ENCODE results near the gene CACNA1D. TPM values are rescaled to one million over a fixed set of nuclear protein-coding genes. Genes with fewer than 3 reads are reported as not detected.
A peak's percentile ranks its signal among the peaks of the same experiment; 100 is the strongest.

The CACNA1D gene
- polyA plus RNA-seq, 4 donors = 8.8 to 15.6 (median 13.3) TPM

DNA sequence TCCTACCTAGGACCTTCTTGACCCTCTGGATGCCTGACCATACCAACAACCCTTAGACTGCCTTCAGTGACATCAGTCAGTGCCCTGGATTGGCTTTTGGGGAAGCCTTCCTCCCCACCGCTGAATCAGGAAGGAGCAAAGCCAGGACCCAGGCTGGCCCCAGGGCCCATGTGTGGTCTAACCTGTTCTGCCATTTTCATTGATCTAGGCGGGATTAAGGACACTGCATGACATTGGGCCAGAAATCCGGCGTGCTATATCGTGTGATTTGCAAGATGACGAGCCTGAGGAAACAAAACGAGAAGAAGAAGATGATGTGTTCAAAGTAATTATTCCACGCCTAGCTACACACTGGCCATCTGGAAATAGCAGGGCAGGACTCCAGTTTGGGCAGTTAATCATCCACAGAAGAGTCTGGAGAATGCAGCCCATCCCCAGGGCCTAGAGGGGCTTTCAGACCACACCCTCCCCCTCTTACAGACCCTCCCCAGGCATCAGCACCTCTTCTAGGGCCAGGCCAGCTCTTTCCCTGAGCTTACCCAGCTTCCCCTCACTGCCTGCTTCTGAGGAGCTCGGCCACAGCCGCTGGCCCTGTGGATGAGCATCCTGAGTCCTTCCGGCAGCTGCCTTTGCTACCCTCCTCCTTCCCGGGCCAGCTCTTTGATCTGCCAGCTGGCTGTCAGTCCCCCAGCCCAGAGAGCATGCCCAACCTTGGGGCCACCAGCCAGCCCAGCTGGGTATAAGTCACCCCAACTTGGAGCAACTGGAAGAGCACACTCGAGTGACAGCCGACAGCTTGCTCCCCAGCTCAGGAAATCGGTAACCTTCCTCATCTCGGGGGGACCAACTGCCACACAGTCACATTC, 305.9 kb downstream of the CACNA1D start:
- DNase-seq (ENCODE audit: low read depth in 4 of 4, low spot score in 3 of 4) = no peak

DNA sequence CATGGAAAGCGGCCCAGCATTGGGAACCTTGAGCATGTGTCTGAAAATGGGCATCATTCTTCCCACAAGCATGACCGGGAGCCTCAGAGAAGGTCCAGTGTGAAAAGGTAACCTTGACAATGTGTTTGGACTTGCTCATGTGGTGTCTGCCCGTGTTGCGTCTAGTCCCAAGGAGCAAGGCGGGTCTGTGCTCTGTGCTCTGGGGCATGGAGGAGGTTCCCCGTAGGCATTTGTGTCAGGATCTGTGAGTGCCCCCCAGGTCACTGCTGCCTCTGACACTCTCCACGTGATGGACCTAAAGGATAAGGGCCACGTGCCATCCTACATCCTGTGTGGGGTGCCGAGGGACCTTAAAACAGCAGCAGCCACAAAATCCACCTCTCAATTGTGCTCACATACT, 306.9 kb downstream of the CACNA1D start:
- DNase-seq (ENCODE audit: low read depth in 4 of 4, low spot score in 3 of 4) = no peak

DNA sequence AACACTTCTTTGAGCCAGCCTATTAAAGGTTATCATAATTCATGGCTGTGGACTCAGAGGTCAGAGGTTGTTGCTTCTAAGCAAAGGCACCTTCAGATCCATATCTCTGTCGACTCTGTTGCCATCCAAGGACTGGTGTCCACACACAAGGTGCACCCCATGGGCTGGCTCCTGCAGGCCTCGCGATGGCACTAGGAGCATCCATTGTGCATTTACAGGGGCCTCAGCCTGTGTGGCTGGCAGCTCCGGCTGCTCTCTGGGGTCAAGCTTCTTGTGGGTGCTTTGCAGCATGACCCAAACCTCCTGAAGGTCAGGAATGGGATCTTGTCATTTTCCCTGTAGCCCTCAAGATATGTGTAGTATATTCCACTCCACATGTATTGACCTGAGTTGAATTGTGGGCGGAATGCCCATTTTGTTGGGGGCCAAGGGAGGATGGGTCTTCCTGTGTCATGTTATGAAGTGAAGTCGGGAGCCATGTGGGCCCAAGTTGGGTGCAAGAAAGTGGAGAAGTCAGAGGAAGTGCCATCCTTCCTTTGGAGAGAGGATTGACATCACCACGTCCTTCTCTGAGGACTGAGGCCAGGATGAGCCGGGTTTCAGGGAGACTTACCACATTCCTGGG, 308.0 kb downstream of the CACNA1D start:
- no peak for DNase-seq (ENCODE audit: low read depth in 4 of 4, low spot score in 3 of 4)

DNA sequence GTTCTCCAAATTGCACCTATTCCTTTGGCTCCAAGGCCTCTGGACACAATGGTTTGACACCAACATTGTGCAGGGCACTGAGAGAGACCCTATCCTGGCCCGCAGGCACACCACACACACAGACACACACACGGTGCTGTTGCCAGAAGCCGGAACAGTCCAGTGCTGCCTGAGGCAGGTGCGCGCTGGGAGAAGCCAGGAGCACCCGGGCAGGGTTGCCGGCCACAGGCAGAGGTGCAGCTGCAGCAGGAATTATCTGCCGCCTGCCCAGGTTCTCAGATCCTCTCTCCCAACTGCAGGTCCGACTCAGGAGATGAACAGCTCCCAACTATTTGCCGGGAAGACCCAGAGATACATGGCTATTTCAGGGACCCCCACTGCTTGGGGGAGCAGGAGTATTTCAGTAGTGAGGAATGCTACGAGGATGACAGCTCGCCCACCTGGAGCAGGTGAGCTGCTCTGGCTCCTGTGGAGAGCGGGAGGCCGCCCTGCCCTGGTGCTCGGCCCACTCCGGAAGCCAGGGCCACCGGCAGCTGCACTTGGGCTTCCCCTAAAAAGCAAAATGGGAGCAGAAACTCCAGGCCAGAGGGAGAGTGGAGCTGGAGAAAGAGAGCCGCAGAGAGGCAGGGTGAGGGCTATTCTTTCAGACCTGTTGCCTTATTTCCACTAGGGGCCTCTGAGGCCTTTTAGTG, 308.9 kb downstream of the CACNA1D start:
- DNase-seq (ENCODE audit: low read depth in 4 of 4, low spot score in 3 of 4) = no peak

DNA sequence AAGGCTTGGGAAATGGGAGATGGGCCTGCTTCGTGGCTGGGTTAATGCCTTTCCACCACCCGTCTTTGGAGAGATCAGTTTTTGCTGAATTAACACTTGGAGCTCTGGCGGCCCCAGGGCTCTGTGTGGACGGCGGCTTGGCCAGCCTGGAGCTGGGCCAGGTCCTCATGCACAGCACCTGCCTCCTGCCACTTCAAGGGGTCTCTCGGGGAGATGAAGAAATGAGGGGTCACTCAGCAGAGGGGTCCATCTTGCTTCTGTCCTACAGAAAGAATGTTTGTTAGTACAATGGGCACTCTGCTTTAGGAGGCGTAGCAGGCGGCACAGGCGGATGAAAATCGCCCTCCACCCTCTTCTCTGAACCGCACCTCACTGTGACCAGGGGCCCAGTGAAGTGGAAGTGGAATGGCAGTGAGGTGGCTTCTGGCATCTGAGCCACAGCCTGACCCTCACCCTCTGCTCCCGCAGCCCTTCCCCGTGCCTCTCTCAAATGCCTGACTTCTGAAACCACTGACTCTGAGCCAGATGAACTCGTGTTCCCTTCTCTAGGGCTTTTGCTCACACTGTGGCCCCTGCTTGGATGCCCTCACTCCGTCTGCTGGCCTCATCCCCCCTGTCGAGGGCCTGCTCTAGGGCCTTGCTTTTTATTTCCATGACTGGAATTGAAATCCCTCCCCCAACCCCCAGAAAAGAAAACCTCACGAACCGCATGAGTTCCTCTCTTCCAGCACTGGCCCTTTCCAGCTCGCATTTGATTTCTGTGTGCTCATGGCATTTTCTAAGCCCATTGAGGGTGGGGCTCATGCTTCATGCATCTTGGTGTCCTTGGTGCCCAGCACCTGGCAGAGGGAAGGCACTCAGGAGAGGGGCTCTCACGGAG, 309.6 kb downstream of the CACNA1D start:
- DNase-seq (ENCODE audit: low read depth in 4 of 4, low spot score in 3 of 4) = no peak

DNA sequence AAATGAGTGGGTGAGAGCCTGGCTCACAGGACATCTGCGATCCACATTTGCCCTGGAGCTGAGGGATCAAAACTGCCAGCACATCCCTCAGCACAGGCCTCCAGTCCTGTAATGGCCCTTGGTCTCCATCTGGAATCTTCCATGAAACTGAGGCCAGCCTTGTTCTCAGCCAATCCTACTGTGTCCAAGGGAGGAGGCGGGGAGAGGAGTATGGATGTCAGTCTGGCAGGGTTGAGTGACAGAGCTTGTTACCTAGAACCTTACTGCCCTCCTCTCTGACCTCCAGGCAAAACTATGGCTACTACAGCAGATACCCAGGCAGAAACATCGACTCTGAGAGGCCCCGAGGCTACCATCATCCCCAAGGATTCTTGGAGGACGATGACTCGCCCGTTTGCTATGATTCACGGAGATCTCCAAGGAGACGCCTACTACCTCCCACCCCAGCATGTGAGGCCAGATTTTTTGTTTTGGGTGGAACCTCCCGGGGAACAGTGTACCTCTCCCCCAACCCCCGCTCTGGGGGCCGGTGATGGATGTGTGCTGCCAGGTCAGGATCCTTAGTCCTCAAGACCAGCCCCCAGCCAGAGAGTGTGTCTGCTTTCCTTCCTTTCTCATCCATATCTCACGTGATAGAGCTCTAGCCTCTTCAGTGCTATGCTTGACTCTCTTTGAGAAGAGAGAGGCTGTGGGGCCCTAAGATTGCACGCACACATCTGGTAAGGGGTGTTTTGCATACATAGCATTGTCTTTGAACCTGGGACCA, 310.5 kb downstream of the CACNA1D start:
- no peak for DNase-seq (ENCODE audit: low read depth in 4 of 4, low spot score in 3 of 4)

DNA sequence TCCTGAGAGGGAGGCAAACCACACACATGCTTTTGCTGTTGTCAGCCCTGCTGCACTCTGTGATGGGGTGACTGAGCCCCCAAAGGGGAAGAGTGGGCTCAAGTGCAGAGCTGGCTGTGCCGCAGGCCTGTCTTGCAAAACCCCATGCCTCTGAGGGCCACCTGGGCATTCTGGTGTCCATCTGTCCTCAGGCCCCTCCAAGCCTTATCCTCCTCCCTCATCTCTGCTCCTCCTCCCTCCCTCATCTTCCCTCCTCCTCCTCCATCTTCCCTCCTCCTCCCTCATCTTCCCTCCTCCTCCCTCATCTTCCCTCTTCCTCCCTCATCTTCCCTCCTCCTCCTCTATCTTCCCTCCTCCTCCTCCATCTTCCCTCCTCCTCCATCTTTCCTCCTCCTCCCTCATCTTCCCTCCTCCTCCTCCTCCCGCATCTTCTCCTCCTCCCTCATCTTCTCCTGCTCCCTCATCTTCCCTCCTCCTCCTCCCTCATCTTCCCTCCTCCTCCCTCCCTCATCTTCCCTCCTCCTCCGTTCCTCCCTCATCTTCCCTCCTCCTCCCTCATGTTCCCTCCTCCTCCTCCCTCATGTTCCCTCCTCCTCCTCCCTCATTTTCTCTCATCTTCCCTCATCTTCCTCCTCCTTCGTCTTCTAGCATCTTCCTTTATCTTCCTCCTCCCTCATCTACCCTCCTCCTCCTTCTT, 311.2 kb downstream of the CACNA1D start:
- DNase-seq (ENCODE audit: low read depth in 4 of 4, low spot score in 3 of 4) = no peak

DNA sequence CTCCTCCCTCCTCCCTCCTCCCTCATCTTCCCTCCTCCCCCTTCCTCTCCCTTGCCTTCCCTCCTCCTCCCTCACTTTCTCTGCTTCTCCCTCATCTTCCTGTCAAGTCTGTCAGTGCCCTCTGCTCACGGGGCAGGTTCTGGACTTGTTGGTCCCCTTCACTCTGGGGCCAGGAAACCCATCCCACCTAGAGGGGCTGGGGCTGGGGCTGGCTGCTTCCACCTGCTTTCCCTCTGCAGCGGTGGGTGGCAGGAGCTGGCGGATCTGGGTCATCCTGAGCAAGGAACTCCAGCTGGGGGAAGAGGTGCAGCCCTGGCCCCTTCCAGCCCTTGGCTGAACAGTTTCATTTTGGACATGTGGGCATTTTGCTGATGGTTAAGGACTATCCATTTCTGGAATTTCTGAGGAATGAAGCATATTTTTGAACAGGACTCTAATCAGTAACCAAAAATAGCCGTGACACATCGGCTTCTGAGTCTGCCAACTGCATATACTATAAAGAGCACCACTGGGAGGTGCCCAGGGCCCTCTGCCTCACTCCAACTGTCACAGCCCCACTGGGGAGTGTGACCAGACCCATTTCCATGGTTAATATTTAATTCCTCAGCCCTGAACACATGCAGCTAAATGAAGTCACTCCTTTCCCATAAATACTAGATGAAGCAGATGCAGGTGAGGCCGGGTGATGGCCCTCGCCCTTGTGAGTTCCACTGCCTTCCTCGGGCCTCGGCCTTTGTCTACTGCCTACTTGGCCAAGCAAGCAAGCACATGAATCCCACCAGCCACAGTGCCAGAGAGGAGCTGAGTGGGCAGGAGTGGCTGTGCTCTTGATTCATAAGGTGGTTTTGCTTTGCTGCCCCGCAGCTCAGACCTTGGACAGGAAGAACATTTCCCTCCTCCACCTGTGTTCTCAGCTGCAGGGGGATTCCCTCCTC, 312.0 kb downstream of the CACNA1D start:
- DNase-seq (ENCODE audit: low read depth in 4 of 4, low spot score in 3 of 4) = peak; percentile 20 to 31 (median 26)

DNA sequence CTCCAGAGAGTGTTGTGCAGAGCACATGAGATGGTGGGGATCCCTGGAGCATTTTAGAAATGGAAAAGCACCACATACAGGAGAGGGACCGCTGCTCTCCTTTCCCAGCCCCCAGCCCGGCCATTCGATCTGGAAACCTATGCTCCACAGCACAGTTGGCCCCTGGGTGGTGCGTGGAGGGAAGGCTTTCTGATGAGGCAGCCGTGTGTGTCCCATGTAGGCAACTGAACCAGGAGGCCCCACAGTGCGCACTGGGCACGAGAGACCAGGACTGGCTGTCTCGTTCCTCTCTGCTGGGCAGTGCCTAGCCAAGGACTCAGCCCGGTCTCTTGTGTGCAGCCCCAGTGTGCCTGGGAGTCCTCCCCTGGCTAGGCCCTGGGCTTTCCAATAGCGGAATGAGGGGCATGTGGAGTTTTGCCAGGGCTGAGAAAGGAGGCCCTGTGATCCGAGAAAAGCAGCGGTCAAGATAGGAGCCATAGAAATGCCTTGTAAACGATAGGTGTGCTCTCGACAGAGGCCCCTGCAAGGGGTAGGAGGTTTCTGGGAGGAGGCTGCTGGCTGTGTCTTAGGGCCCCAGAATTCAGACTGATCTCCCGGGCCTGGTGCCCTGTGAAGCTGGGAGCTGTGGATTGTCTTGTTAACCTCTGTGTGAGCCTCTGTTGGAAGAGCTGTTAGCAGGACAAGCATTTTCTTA, 312.9 kb downstream of the CACNA1D start:
- DNase-seq (ENCODE audit: low read depth in 4 of 4, low spot score in 3 of 4) = no peak

DNA sequence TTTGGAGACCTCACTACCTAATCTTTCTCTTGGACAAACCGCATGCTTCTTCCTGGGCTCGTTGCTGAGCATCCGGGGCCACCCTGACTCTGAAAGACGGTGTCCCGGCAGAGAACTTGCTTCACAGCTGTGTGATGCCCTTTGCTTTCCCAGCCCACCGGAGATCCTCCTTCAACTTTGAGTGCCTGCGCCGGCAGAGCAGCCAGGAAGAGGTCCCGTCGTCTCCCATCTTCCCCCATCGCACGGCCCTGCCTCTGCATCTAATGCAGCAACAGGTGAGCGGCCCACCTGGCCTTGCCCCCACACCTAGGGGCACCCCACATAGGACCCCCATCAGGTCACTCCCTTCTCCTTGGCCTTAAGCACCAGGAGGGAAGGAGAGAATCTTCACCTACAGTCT, 314.1 kb downstream of the CACNA1D start:
- no peak for DNase-seq (ENCODE audit: low read depth in 4 of 4, low spot score in 3 of 4)

DNA sequence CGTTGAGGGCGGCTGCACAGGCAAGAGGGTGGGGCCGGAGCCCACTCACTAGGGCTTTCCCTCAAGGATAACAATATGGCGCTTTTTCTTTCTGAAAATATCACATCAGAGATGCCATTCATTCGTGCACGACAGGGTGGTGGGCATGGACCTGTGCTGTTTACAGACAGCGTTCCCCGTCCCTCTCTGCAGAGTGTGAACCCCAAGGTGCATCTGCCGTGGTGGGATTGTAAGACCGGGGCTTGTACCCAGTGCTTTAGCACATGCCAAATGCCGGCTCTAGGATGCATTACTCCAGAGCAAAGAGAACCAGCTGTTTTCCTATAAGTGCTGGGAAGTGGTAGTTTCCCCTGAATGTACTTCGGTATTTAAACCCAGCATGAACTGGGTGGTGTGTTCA, 314.9 kb downstream of the CACNA1D start:
- no peak for DNase-seq (ENCODE audit: low read depth in 4 of 4, low spot score in 3 of 4)

DNA sequence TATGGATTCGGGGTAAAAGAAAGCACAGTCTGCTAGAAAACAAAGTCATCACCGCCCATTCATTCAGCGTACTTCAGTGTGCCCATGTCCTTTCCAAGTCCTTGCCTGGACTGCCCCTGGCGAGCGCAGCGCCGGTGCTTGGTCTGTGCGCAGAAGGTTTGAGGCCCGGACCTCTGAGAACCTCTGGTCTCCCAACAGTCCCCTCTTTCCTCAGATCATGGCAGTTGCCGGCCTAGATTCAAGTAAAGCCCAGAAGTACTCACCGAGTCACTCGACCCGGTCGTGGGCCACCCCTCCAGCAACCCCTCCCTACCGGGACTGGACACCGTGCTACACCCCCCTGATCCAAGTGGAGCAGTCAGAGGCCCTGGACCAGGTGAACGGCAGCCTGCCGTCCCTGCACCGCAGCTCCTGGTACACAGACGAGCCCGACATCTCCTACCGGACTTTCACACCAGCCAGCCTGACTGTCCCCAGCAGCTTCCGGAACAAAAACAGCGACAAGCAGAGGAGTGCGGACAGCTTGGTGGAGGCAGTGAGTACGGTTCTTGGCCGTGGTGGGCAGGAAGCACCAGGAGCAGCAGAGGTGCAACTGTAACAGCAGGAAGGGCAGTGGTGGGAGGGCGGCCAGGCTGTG, 315.5 kb downstream of the CACNA1D start:
- DNase-seq (ENCODE audit: low read depth in 4 of 4, low spot score in 3 of 4) = no peak

DNA sequence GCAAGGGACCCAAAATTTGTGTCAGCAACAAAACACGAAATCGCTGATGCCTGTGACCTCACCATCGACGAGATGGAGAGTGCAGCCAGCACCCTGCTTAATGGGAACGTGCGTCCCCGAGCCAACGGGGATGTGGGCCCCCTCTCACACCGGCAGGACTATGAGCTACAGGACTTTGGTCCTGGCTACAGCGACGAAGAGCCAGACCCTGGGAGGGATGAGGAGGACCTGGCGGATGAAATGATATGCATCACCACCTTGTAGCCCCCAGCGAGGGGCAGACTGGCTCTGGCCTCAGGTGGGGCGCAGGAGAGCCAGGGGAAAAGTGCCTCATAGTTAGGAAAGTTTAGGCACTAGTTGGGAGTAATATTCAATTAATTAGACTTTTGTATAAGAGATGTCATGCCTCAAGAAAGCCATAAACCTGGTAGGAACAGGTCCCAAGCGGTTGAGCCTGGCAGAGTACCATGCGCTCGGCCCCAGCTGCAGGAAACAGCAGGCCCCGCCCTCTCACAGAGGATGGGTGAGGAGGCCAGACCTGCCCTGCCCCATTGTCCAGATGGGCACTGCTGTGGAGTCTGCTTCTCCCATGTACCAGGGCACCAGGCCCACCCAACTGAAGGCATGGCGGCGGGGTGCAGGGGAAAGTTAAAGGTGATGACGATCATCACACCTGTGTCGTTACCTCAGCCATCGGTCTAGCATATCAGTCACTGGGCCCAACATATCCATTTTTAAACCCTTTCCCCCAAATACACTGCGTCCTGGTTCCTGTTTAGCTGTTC, 316.9 kb downstream of the CACNA1D start:
- DNase-seq (ENCODE audit: low read depth in 4 of 4, low spot score in 3 of 4) = no peak

DNA sequence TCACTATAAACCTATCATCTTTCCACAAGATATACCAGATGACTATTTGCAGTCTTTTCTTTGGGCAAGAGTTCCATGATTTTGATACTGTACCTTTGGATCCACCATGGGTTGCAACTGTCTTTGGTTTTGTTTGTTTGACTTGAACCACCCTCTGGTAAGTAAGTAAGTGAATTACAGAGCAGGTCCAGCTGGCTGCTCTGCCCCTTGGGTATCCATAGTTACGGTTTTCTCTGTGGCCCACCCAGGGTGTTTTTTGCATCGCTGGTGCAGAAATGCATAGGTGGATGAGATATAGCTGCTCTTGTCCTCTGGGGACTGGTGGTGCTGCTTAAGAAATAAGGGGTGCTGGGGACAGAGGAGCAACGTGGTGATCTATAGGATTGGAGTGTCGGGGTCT, 318.0 kb downstream of the CACNA1D start:
- no peak for DNase-seq (ENCODE audit: low read depth in 4 of 4, low spot score in 3 of 4)

DNA sequence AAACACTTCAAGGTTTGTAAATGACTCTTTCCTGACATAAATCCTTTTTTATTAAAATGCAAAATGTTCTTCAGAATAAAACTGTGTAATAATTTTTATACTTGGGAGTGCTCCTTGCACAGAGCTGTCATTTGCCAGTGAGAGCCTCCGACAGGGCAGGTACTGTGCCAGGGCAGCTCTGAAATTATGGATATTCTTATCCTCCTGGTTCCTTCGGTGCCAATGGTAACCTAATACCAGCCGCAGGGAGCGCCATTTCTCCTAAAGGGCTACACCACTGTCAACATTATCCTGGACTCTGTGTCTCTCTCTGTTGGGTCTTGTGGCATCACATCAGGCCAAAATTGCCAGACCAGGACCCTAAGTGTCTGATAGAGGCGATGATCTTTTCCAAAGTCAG, 318.8 kb downstream of the CACNA1D start:
- DNase-seq (ENCODE audit: low read depth in 4 of 4, low spot score in 3 of 4) = no peak

DNA sequence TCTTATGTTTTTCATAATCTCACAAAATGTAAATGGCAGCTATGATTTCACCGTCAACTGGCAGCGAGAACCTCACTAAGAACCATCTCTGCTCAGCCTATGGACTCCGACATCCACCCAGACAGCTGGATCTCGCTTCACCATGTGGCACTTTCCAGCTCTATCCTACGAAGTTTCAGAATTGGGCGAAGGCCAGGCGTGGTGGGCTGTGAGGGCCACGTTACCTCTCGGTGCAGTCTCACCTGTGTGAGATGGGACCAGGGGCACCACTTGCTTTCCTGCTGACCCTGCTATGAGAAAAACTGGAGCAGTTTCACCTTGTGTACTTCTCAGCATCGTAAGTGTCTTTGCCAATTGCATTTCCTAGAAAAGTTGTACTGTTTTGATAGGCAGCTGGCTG, 319.5 kb downstream of the CACNA1D start:
- no peak for DNase-seq (ENCODE audit: low read depth in 4 of 4, low spot score in 3 of 4)
